ENCODE results near the gene PTMS. TPM values are rescaled to one million over a fixed set of nuclear protein-coding genes. Genes with fewer than 3 reads are reported as not detected.
"Not testable (repeated sequence)": the region's sequence is repeated elsewhere in the genome, so short reads cannot be mapped to it uniquely, and the experiment has no call there.

PTMS gene
- total RNA-seq, 2 experiments from 2014 or later: 7.8 to 9.8 TPM

GRCh38 chr12:6742834-6743233 lies 23.3 kb upstream of the PTMS start:
- H4K20me1 ChIP-seq (ENCODE audit: insufficient read depth, low read length): no peaks in the 10 kb centered on the region
- H3K9me2 ChIP-seq (ENCODE audit: insufficient read depth, low read length): no peaks in the 10 kb centered on the region
- ChIA-PET CTCF (ENCODE audit: unreplicated experiment) (no interaction called here), POLR2A (interaction anchor here (2.3 kb wide), 1 partner anchor 10 kb away, joined by 6 read pairs; the partner anchor contains the start of gene MLF2)
- peaks cover 14% of the 10 kb centered on the region for H3K4me1 ChIP-seq (ENCODE audit: insufficient read depth, low read length, poor library complexity, severe bottlenecking)
- intact Hi-C loops (cut with micrococcal nuclease; ENCODE audit: unreplicated experiment): no loop called here
- DNase-seq (ENCODE audit: low spot score): no peak
- no peaks in the 10 kb centered on the region for H3K79me2 ChIP-seq (ENCODE audit: insufficient read depth, low read depth, low read length)
- no peak overlapping the region for H3K4me3 ChIP-seq (ENCODE audit: low read depth, low read length, poor library complexity, severe bottlenecking)
- no peak overlapping the region for H2AFZ ChIP-seq (ENCODE audit: low read length)
- H3K36me3 ChIP-seq (ENCODE audit: insufficient read depth, low read length): peaks cover 18% of the 10 kb centered on the region
- H3K9me3 ChIP-seq (ENCODE audit: low read length): no peaks in the 10 kb centered on the region
- no peak overlapping the region for H3K4me2 ChIP-seq (ENCODE audit: low read length)
- BruUV-seq (replicated peaks): no TSS peak
- TF ChIP-seq EZH2phosphoT487 (IDR thresholded peaks at IDR 0.05; ENCODE audit: borderline replicate concordance, low read depth, low read length) (no peak), CTCF (conservative IDR thresholded peaks at IDR 0.05; ENCODE audit: low read length) (no peak)
- H3K27ac ChIP-seq (ENCODE audit: low read depth, low read length, poor library complexity, severe bottlenecking): no peak overlapping the region

- H2AFZ ChIP-seq (ENCODE audit: low read length); H4K20me1 ChIP-seq (ENCODE audit: insufficient read depth, low read length); H3K9me3 ChIP-seq (ENCODE audit: low read length); H3K4me3 ChIP-seq (ENCODE audit: low read depth, low read length, poor library complexity, severe bottlenecking); DNase-seq (ENCODE audit: low spot score); H3K9me2 ChIP-seq (ENCODE audit: insufficient read depth, low read length); CTCF ChIA-PET (ENCODE audit: unreplicated experiment); intact Hi-C loops (cut with micrococcal nuclease; ENCODE audit: unreplicated experiment); H3K4me2 ChIP-seq (ENCODE audit: low read length); H3K27ac ChIP-seq (ENCODE audit: low read depth, low read length, poor library complexity, severe bottlenecking); H3K79me2 ChIP-seq (ENCODE audit: insufficient read depth, low read depth, low read length); BruUV-seq (replicated peaks): not testable (repeated sequence)
- Histone ChIP-seq H3K4me1 (ENCODE audit: insufficient read depth, low read length, poor library complexity, severe bottlenecking) (peaks cover 14% of the 10 kb centered on the region), H3K36me3 (ENCODE audit: insufficient read depth, low read length) (peaks cover 23% of the 10 kb centered on the region)
- POLR2A ChIA-PET: interaction anchor here (2.3 kb wide), 1 partner anchor 9 kb away, joined by 6 read pairs; the partner anchor contains the start of gene MLF2
Measured at GRCh38 chr12:6743300-6743699, 22.9 kb upstream of the PTMS start.

- Histone ChIP-seq H3K4me2 (ENCODE audit: low read length) (peak overlapping the region; percentile 36; the same call in 1 of the 2 replicates), H3K4me1 (ENCODE audit: insufficient read depth, low read length, poor library complexity, severe bottlenecking) (peaks cover 14% of the 10 kb centered on the region), H2AFZ (ENCODE audit: low read length) (no peak overlapping the region), H3K9me3 (ENCODE audit: low read length) (no peaks in the 10 kb centered on the region), H3K36me3 (ENCODE audit: insufficient read depth, low read length) (peaks cover 47% of the 10 kb centered on the region), H3K27ac (ENCODE audit: low read depth, low read length, poor library complexity, severe bottlenecking) (no peak overlapping the region), H3K79me2 (ENCODE audit: insufficient read depth, low read depth, low read length) (no peaks in the 10 kb centered on the region), H3K4me3 (ENCODE audit: low read depth, low read length, poor library complexity, severe bottlenecking) (no peak overlapping the region), H3K9me2 (ENCODE audit: insufficient read depth, low read length) (no peaks in the 10 kb centered on the region), H4K20me1 (ENCODE audit: insufficient read depth, low read length) (no peaks in the 10 kb centered on the region)
- no peak for TF ChIP-seq CTCF (conservative IDR thresholded peaks at IDR 0.05; ENCODE audit: low read length)
- TF ChIP-seq EZH2phosphoT487 (IDR thresholded peaks at IDR 0.05; ENCODE audit: borderline replicate concordance, low read depth, low read length): no peak
- intact Hi-C loops (cut with micrococcal nuclease; ENCODE audit: unreplicated experiment): no loop called here
- ChIA-PET CTCF (ENCODE audit: unreplicated experiment) (interaction anchor here (0.6 kb wide), 1 partner anchor 471 kb away, joined by 3 read pairs; no protein-coding TSS in a partner anchor), POLR2A (no interaction called here)
- BruUV-seq (replicated peaks): no TSS peak
- peak; percentile 73 for DNase-seq (ENCODE audit: low spot score)
Measured at GRCh38 chr12:6745741-6746525, 20.2 kb upstream of the PTMS start.
